GM18499 (cell line): Measurements from ENCODE around the gene CCDC188.

Experiments used
- ATAC-seq: cut with Tn5 transposase; IDR thresholded peaks from one replicate; pipeline ENCODE4 v1.9.1; 2021; ENCODE audit warnings: moderate number of reproducible peaks; ENCODE audit not compliant: insufficient read depth, unreplicated experiment

CCDC188 gene

DNA sequence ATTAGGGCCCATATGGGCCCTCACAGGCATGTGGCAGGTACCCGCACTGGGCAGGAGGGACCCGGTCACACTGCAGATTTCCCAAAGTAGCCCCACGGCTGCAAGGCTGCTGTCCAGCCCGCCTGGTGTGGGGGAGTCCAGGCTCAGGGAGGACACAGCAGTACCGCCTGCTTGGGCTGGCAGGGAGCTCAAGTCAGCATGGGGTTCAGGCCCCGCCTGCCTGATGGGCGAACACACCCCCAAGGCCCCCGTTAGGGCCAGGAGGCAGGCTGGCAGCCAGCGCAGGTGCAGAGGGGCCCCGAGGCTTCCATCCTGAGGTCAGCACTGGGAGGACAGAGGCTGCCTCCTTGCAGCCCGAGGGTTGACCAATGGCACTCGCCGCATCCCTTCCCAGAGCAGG, 13.7 kb downstream of the CCDC188 start:
- ATAC-seq, result no peak

DNA sequence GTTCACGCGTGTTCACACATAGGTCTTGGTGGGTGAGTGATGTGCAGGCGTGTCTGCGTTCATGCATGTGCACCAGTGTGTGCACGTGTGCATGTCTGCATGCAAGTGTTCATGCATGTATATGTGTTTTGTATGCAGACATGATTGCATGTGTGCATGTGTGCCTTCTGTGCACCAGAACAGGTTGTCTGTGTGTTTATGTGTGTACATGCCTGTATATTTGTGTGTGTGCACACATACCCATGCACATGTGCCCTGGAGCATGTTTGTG, 14.3 kb downstream of the CCDC188 start:
- no peak for ATAC-seq

DNA sequence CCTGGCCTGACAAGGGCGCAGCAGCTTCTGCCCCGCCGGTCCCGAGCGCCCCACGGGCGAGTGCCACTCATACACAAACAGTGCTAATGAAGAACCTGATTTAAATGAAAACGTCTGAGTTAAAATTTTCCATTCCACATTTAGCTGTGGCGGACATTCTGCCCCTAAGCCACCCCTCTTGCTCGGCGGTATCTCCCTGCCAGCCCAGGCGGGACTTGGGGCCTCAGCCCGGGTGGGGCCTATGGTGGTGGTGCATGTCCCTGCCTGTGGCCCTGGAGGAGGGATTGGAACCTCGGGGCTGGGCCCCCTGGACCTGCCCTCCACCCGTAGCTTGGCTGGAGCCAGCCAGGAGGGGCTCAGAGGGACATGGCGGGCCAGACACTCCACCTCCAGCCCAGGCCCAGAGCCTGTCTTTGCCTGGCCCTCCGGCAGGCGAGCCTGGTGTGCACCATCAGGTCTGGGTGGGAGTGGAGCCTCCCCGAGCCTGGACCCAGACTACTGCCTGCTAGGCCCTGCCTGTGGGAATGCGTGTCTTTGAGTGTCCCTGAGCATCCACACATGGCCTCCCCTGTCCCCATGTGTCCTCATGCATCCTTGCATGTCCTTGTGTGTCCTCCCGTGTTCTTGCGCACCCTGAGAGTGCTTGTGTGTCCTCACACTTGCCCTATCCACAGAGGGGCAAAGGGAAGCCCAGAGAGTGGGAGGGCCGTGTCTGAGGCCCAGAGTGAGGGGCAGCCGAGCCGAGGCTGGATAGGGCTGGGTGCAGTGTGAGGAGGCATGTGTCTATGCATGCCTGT, 14.9 kb downstream of the CCDC188 start:
- ATAC-seq, result no peak

DNA sequence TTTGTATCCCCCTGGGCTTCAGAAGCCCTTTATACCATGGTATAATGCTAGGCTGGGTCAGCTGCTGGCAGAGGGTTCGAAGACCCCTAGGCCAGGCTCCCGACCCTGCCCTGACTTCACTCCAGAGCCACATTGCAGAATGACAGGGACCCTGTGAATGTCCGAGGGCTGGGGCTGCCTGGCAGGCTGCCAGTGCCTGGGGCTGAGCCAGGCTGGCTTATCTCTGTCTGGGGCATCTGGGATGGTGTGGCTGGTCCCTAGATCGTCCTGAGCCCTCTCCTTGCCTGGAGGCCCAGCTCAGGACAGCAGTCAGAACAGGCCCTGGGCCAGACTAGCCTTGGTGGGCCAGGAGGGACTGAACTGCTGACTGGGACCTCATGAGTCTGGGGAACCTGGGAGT, 15.6 kb downstream of the CCDC188 start:
- ATAC-seq, result no peak

DNA sequence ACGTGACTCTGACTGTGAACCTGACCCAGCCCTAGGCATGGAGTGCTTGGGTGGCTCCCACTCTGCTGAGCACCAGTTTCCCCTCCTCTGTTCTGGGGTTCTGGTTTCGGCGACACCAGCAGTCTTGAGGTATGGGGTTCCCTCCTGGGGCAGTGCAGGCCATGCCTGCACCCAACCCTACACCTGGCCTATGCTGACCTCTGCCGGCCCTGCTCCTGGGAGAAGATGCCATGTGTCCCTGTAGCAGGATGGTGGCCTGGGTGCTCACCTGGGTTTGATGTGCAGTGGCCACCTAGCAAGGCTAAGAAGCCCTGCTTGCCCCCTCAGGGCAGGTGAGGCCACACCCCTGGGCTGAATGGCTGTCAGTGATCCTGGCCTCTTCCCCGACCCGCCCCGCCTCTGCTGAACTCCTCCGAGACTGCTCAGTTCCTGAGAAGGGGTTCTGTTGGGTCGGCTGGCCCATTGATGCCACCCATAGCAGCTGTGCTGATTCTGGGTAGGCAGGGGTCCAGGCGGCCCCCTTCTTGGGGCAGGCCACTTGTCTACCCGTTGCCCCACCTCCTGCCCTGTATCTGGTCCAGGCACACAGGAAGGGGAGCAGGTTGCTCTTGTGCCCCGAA, 16.8 kb downstream of the CCDC188 start:
- ATAC-seq, result no peak

DNA sequence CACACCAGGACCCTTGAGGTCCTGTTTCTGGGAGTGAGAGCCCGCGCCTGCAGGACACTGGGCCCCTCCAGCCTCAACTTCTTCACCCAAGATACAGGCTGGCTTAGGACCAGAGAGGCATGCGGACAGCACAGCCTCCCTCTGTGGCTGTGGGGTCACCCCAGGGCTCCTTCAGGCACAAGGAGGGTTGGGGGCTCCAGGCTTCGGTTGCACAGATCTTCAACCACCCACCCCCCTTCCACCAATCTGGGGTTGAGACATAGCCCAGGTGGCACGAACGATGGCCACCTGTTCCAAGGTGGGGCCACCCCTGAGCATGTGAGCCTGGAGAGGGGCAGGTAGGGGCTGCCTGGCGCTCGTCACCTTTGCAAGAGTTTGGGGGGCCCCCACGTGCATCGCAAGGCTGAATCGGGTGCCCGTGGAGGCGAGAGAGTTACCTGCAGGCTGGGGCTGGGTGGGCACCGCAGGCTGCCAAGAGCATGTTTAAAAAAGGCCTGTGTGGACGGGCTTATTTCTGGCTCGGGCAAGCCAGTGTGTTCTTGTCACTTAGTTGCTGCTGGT, 18.1 kb downstream of the CCDC188 start:
- ATAC-seq, result no peak

DNA sequence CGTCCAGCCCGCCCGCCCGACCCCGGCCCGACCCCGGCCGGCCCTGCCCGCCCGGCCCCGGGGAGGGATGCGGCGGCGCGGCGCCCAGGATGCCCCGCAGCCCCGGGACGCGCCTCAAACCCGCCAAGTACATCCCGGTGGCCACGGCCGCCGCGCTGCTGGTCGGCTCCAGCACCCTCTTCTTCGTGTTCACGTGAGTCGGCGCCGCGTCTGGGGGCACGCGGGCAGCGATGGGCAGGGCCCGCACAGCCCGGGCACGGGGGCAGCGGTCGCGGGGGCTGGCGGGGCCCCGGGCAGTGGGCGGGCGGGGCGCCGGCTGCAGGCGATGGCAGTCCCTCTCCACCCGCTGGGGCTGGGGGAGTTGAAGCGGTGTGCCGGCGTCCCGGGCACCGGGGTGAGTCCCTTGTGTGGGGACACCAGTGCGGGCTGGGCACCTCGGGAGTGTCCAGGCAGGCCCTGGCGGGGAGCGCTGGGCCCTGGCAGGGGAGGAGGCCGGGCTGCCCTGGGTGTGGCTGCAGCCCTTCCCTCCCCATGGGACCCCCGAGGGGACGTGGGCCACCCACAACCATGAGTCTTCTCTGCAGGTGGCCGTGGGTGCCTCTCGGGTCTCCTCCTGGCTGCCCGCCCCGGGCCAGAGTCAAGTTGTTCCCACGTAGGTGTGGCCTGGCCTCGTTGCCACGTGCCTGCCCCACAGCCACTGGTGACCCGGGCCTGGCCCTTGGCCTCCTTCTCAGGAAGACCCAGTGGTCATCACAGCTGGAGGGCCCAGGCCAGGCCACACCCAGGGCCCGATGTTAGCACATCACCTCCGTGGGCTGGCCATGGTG, 18.8 kb downstream of the CCDC188 start:
- ATAC-seq, result no peak

DNA sequence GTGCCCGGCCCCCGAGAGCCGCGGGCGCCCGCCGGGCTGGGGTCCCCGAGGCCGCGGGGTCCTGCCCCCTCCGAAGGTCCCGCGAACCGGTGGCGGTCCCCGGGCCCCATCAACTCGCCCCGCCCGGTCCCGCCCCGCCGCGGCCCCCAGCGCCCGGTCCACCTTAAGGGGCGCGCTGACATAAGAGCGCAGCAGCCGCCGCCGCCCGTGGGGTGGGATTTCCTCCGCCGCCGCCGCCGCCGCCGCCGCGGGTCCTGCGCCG, 19.3 kb downstream of the CCDC188 start, which contains the start of gene ZDHHC8:
ZDHHC8 (plus strand) TSS at position 208 of the 262 bp plus-strand sequence. CDS start 144 bp downstream, outside the sequence.
- no peak for ATAC-seq

DNA sequence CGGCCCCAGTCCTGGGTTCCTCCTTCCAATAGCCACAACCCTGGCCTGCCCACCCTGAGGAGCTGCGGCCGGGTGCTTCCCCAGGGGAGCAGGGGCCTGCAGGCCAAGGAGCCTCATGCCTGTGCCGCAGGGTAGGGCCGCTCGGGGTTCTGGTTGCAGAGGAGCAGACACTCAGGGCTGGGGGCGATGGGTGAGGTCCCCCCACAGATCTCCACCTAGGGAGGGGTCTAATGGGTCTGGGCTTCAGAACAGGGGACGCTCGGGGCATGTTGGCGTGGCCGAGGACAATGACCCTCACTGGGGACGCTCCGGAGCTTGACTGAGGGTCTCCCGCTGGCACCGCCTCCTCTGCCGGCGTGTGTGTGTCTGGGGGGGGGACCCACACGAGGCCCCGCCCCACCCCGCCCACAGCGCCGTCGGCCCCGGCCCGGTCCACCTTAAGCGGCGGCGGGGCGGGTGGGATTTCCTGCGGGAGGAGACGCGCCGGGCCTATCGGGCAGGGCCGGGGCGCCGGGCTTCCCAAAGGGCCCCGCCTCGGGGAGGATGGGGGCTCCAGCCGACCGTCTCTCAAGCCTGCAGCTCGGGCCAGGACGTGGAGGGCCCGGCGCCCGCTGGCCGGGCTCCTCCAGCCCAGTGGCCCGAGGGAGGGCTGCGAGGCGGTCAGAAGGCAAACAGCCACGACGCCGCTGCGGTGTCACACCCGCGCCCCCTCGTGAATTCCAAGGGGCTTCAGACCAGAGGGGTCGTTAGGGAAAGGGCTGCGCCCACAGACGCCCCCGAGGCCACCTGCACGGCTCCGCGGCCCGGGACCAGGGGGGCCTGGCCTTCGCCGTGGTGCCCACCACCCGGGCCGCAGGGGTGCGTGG, 19.9 kb downstream of the CCDC188 start:
- ATAC-seq, result no peak

DNA sequence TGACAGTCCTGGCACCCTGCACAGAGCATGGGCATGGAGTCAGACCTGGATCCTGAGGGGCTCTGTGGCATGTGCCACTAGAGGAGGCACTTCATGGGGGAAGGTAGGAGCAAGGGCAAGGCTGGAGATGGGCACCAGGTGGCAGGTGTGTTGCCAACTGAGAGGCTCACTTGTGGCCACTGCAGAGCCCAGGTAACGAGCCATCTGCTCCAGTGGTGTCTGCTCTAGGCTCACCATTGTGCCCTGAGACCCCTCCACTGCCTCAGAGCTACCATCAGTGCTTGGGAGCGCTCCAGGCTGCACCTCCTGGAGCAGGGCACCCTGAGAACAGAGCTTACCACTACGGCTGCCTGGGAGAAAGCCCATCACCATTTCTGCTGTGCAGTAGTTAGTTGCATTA, 20.5 kb downstream of the CCDC188 start:
- no peak for ATAC-seq

DNA sequence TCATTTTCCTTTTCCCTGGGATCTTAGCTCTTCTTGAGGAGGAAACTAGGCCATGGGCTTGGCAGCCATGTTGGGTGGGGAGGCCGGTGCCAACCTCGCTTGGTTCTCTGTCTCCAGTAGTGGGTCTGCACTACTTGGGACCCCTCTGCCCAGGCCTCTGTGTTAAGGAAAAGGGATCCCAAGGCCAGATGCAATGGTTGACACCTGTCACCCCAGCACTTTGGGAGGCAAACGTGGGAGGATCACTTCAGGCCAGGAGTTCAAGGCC, 21.2 kb downstream of the CCDC188 start:
- no peak for ATAC-seq

DNA sequence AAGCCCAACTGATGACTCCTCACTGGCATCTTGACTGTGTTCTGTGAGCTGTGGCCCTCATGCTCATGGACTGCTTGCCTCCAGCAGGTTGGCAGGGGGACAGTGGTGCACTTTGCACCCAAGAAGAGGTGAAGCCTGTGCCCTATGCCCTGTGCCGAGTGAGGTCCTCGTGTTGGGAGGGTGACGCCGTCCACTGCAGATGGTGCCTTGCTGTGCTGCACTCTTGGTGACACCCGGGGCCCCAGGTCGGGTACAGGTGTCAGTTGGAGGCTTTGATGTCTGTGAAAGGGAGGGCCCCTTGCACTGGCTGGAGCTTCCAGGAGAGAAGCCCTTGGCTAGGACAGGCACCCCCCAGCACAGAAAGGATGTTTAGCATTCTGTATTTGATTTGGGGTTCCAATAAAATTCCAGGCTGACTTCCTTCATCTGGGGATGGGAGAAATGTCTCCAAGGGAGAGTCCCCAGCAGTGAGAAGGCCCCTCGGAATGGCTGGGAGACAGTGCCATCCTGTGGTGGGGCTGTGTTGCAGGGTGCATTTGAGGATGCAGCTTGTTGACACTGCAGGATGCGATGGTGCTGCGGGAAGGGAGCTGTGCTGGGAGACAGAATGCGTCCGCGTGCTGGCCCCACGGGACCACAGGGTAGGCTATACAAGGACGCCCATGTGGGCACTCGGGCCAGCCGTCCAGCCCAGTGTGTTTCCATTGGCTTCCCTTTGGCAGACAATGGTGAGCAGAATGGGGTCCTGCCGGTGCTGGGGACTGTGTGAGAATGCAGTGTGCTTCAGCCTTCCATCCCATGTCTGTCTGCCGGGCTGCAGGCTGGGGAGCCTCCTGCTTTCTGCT, 21.7 kb downstream of the CCDC188 start:
- no peak for ATAC-seq

DNA sequence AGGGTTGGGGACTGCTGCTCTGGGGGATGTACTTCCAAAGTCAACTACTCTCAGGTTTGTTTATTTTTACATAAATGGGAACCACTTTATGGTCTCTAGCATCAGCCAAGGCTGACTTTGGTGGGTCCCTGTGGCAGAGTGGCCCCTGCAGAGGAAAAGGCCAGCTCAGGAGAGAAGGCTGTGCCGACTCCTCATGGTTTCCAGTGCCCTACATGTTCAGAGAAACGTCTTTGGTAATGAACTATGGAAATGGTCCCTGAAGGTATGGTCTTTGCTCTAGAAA, 22.3 kb downstream of the CCDC188 start:
- ATAC-seq, result no peak

DNA sequence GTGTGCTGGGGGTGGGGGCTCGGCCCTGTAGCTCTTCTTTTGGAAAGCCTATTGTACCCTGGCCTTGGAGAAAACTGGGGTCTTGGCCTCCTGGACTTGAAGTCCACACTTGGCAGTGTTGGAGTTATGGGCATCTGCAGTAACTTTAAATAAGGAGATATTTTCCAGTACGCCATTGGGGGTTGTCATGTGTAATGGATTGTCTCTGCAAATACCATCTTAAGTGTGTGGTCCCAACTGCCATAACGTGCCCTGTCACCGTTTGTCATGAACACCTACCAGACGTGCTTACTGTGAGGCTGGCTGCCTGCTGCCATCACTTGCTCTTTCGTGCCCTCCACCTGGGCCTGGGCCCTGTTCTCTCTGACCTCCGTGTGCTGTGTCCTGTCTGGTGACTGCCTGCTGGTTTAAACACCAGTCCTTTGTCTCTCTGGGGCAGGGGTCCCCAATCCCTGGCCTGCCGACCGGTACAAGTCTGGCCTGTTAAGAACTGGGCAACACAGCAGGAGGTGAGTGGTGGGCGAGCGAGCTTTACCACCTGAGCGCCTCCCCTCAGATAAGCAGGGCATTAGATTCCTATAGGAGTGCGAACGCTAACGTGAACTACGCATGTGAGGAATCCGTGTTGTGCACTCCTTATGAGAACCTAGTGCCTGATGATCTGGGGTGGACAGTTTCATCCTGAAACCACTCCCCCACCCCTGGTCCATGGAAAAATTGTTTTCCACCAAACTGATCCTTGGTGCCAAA, 22.8 kb downstream of the CCDC188 start:
- no peak for ATAC-seq

DNA sequence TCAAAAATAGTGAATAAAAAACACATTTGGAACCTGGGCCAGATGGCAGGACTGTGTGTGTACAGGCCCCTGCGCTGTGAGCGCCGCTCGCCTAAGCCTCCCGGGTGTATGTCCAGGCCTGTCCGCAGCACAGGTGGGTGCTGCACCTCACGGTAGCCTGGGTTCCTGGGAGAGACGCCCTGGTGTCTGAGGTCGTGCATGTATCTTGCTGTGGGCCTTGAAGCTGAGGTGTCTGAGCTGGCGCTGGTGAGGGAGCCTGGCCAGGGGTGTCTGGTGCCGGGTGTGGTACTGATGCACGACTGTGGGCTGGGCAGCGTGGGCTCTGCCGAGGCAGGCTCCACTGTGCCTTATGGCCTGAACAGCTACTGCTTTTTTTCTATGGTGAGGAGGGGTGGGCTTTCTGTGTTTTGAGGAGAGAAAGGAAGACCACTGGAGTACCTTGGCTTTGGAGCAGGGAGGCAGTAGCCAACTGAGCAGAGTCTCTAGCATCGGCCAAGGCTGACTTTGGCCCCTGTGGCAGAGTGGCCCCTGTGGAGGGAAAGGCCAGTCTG, 23.5 kb downstream of the CCDC188 start:
- ATAC-seq, result no peak

DNA sequence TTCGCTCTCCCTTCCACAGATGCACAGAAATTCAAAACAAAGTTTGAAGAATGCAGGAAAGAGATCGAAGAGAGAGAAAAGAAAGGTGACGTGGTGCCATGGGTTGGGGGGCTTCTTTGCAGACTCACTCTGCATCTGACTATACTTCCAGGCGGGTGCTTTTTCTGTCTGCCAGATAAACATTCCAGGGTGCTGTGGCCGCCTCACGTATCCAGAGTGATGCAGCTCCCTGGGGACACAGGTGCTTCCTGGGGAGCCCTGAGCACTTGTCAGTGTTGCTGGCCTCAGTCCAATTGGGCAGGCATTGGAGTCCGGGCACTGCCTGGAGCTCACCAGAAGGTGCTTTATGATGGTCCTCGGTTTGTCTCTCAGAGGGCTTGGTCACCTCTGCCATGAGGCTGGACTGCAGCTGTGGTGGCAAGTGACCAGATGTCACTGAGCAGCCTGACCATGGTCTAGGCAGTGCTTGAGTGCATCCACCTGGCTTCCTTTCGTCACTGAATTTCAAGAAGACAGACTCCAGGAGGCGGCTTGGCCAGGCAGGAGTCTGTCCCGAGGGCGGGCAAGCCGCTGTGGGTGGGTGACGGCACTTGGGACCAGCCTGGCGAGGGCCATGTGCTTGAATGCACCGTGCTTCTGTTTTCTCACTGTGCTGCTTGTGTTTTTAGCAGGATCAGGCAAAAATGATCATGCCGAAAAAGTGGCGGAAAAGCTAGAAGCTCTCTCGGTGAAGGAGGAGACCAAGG, 24.4 kb downstream of the CCDC188 start:
- ATAC-seq, result no peak

DNA sequence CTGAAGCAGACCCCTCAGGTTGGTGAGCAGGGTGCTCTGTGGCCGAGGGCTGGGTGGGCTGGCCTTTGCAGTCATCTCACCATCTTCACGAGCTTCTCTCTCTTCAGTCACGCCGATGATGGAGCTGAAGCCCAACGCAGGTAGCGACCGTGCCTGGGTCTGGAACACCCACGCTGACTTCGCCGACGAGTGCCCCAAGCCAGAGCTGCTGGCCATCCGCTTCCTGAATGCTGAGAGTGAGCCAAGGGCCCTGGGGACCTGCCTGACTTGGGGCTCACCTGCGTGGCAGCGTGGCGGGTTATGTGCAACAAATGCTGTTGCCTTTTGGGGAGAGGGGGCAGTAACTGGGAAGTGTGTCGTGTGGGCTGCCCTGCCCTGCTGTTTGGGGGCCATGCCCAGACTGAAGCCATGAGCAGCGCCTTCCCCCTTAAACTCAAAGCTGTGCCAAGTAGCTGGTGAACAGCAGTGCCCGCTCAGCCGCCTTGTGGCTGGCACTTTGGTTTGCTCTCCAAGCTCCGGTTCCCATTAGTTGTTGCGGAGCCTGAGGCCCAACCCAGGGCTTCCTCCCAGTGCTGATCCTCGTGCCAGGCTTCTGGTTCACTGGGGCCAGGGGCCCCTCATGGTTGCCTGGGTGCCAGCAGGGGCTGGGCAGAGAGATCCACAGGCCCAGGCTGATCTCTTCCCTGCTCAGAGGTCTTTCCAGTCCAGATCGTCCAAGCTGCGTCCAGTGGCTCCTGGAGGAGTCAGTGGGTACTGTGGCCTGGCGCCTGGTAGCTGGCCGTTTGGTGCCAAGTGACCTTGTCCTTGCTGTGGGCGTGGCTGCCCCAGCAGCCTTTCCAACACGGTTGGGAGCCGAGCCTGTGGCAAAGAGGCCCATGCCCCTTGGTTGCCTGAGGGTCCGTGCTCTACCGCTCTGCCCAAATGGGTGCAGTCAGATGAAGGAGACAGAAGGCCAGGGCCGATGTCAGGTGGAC, 25.4 kb downstream of the CCDC188 start:
- ATAC-seq, result no peak
